Stimulated activated naive CD4-positive, alpha-beta T cell (primary cell): ENCODE data around the gene WNT3.
"Not testable (repeated sequence)": the region's sequence is repeated elsewhere in the genome, so short reads cannot be mapped to it uniquely, and the experiment has no call there.

ENCODE experiments used
- DNase-seq, 6 experiments: peaks; one replicate each; lab custom pipeline; 2025; lab: John Stamatoyannopoulos, UW

WNT3 gene, protein sequence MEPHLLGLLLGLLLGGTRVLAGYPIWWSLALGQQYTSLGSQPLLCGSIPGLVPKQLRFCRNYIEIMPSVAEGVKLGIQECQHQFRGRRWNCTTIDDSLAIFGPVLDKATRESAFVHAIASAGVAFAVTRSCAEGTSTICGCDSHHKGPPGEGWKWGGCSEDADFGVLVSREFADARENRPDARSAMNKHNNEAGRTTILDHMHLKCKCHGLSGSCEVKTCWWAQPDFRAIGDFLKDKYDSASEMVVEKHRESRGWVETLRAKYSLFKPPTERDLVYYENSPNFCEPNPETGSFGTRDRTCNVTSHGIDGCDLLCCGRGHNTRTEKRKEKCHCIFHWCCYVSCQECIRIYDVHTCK

GRCh38 chr17:46818316-46818928, at the start of gene WNT3:
Gene WNT3, minus strand, starts transcription at chr17:46818692. Its CDS starts 95 bp downstream, at chr17:46818597.
- DNase-seq, result peak in 3 of 6 experiments; percentile 22 to 41 (median 26)

DNA sequence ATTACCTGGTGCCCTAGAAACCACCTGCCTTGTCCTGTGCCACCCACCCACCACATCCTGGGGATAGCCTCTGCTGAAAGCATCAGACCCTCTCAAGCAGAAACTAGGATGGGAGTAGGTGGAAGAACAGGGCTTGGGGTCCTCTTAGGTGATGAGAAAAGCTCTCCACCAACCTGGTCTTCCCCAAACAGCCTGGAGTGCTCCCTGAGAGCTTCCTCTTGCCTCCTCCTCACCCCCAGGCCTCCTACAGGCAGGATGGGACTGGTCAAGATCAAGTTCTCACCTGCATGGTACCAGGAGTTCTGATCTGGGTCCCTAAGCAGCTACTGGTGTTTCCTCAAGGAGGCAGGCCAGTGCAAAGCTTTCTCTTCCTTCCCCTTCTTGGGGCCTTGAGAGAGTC, 48.3 kb upstream of the WNT3 start:
- DNase-seq, result no peak

GRCh38 chr17:46866325-46866724, 47.8 kb upstream of the WNT3 start:
- no peak for DNase-seq

GRCh38 chr17:46865100-46865499, 46.6 kb upstream of the WNT3 start:
- DNase-seq, result no peak

DNA sequence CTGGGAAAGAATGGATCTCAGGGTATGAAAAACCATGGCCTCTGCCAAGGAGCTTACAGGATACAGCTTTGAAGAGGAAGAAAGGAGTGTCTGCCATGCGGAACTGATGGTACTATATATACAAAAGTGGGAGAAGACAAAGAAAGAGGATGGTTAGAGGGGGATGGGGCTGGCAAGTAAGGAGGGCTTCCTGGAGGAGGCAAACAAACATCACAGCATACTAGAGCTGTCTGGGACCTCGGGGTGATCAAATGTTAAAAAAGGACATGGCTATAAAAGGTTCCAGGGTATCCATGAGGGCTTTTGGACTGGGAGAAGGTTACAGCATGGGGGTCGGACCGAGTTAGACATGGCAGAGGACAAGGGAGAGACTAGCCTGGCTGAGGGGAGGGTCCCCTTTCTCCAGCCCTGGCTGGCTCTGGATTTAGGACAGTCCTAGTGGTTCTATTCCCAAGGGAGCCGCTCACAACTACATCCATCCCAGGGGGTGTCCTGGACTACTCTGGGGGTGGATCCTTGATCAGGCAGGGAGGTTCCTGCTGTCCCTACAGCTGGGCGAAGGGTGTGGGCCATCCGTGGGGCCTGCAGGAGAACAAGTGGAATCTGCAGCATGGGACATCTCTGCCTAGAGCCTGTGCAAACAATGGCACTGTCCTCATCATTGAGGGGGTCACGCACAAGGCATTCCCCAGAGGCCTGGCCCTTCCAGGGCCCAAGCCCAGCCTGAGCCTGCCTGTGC, 45.1 kb upstream of the WNT3 start:
- DNase-seq, result no peak

DNA sequence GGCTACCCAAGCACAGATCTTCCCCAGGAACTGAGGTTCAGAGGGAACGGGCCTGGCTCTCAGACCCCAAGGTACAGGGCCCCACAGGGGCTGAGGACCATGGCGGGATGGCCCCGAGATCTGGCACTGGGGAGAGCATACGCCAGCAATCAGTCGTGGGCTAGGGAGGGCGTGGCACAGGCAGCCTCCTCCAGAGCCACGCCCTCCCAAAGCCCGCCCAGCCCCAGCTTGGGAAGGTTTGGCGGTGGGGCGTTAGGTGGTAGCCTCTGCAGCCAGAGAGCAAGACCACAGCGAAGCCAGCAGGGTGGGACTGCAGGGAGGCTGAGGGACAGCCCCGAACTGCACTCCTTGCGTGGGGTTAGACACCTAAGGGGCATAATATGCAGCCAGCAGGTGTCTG, 44.5 kb upstream of the WNT3 start:
- DNase-seq, result no peak

GRCh38 chr17:46859996-46860395, 41.5 kb upstream of the WNT3 start:
- DNase-seq, result no peak

DNA sequence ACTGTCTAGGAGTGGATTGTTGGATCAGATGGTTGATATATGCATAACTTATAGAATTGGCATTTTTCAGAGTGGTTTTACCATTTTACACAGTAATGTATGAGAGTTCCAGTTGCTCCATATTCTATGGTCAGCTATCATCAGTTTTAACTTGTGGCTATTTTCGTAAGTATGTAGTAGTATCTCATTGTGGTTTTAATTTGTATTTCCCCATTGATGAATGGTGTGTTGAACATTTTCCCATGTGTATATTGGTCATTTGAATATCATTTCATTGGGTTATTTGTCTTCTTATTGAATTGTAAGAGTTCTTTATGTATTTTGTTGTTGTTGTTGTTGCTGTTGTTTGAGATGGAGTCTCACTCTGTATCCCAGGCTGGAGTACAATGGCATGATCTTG, 39.1 kb upstream of the WNT3 start:
- DNase-seq, result no peak

- no peak for DNase-seq
Measured at GRCh38 chr17:46854948-46855347, 36.5 kb upstream of the WNT3 start.

- no peak for DNase-seq
Measured at GRCh38 chr17:46854515-46854914, 36.0 kb upstream of the WNT3 start.

GRCh38 chr17:46853896-46854444, 35.5 kb upstream of the WNT3 start:
- no peak for DNase-seq

- DNase-seq, result peak in 2 of 6 experiments; percentile 3 to 7
Measured at GRCh38 chr17:46851029-46851741, 32.7 kb upstream of the WNT3 start, which contains the start of gene WNT9B. Gene WNT9B, plus strand, starts transcription at chr17:46851583. Its CDS starts 56 bp downstream, at chr17:46851639.

- DNase-seq, result no peak
Measured at GRCh38 chr17:46850688-46851028, 32.2 kb upstream of the WNT3 start.

- DNase-seq, result no peak
Measured at GRCh38 chr17:46848534-46848933, 30.0 kb upstream of the WNT3 start.

DNA sequence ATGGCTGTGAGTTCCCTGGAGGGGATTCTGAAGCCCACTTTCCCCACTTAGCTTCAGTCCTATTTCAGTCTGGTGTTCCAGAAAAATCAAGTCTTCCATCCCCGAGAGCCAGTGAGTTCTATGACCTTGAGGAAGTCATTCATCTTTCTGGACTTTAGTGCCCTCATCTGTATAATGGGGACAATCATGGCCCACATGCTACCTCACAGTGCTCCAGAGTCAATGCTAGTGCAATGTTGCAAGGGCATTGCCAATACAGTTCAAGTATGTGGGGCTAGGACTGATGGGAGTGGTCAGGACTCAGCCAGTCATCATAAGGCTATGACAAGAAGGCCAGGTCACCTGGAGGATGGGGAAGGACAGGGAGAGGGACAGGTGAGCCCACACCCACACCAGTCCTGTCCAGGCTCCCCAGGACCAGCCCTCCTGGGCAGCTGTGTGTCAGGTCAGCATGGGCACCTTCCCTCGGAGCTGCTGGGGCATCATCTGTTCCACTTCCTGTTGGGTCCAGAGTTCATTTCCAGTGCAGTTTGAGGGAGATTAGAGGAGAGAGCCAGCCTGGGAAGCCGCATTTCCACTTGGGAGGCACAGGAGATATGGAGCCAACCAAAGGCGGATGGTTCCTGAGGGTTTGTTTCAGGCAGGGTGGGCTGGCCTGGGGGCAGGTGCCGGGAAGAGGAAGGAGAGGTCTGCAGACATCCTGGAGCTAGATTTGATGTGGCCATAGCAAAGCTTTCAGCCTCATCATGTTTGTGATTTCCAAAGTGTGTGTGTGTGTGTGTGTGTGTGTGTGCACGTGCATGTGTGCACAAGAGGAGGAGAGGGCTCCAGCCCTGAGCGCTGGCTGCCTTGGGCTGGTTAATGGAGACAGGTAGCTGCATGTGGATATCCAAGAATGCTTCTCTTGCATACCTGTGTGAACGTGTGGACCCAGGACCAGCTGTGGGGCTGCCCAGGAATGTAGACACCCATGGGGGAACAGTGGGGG, 29.0 kb upstream of the WNT3 start:
- no peak for DNase-seq

DNA sequence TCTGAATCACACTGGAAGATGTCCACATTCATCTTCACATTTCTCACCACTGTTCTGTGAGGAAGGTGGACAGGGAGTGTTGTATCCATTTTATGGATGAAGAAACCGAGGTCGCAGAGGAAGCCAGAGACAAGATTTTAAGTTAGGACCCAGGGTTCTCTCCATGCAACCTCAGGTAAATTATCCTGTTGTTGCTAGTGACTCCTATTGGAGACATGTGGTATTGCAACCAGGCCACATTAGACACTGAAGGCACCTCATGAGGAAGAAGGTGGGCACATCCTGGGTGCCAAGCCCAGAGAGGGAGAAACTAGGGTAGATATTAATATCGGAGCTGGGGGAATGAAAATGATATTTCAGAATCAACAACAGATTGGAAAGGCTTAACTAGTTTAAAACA, 24.3 kb upstream of the WNT3 start:
- no peak for DNase-seq

- DNase-seq, result peak in 1 of 6 experiments; percentile 18
Measured at GRCh38 chr17:46841561-46842379, 23.3 kb upstream of the WNT3 start.

DNA sequence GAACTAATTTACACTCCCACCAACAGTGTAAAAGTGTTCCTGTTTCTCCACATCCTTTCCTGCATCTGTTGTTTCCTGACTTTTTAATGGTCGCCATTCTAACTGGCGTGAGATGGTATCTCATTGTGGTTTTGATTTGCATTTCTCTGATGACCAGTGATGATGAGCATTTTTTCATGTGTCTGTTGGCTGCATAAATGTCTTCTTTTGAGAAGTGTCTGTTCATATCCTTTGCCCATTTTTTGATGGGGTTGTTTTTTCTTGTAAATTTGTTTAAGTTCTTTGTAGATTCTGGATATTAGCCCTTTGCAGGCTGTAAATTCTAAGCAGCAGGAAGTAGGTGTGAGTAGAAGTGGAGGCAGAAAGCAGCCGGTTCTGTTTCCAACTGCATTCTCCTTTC, 22.1 kb upstream of the WNT3 start:
- DNase-seq, result not testable (repeated sequence)

- DNase-seq, result no peak
Measured at GRCh38 chr17:46839211-46839610, 20.7 kb upstream of the WNT3 start.

DNA sequence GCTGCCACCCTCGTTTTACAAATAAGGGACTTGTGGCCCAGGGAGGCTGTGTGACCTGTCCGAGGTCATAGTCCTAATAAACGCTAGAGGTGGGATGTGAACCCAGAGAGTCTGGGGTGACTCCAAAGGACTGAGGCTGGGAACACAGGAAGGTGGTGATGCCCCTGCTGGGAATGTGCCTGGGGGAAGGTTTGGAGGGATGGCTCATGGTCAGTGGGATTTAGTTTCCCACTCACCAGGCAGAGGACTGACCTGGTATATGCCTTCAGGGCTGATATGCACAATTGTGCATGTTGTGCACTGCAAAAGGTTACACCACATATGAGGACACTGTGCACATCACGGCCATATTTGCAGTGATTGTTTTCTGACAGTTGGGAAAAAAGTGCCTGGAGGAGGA, 19.0 kb upstream of the WNT3 start:
- no peak for DNase-seq
